H1 (cell line): ENCODE data around the gene FAM171A1. TPM values are rescaled to one million over a fixed set of nuclear protein-coding genes. Genes with fewer than 3 reads are reported as not detected.
"Not testable (repeated sequence)": the region's sequence is repeated elsewhere in the genome, so short reads cannot be mapped to it uniquely, and the experiment has no call there.

Experiments
- CTCF ChIA-PET: fragments of 300-600 bp; sonication (Branson Sonifier 250); formaldehyde crosslinking; loops from one replicate; lab custom pipeline; 2021; ENCODE audit not compliant: partially characterized antibody; lab: Charles Lee
- POLR2A ChIA-PET: fragments of 300-600 bp; sonication (Branson Sonifier 250); formaldehyde crosslinking; loops from one replicate; lab custom pipeline; 2021; ENCODE audit warnings: inconsistent platforms; ENCODE audit not compliant: partially characterized antibody; lab: Charles Lee
- DNase-seq, 2 experiments: peaks; one replicate each; pipeline versions ENCODE4 v3.0.0 to v3.0.0-alpha.2; 2010 to 2022; ENCODE audit warnings: low spot score in 2 of 2, low read depth in 1 of 2, mixed read lengths in 1 of 2
- FAIRE-seq: peaks from 2 replicates; lab custom pipeline; 2011; peaks lifted over from hg19 to GRCh38; lab: Jason Lieb, UNC
- H2AFZ ChIP-seq: 2 replicates; pipeline ENCODE4 v1.8.1; 2012; ENCODE audit warnings: low read length, inconsistent platforms
- H2AK5ac ChIP-seq: 2 replicates; pipeline ENCODE4 v1.6.1; 2013; ENCODE audit warnings: low read depth, low read length
- H2BK120ac ChIP-seq: replicated peaks from 2 replicates; pipeline ENCODE3; 2013; ENCODE audit warnings: low read depth, low read length, inconsistent platforms
- H2BK12ac ChIP-seq: 2 replicates; pipeline ENCODE4 v1.6.1; 2013; ENCODE audit warnings: low read depth, low read length
- H2BK15ac ChIP-seq: 2 replicates; pipeline ENCODE4 v1.6.1; 2013; ENCODE audit warnings: low read length
- H2BK20ac ChIP-seq: 2 replicates; pipeline ENCODE4 v1.6.1; 2013; ENCODE audit warnings: low read length
- H2BK5ac ChIP-seq: 2 replicates; pipeline ENCODE4 v1.6.1; 2013; ENCODE audit warnings: low read depth, low read length
- H3K14ac ChIP-seq: 2 replicates; pipeline ENCODE4 v1.6.1; 2013; ENCODE audit warnings: inconsistent platforms; ENCODE audit not compliant: insufficient read length
- H3K18ac ChIP-seq: 2 replicates; pipeline ENCODE4 v1.6.1; 2013; ENCODE audit warnings: low read length; ENCODE audit errors: extremely low read depth
- H3K23ac ChIP-seq: 2 replicates; pipeline ENCODE4 v1.6.1; 2013; ENCODE audit warnings: inconsistent platforms; ENCODE audit not compliant: insufficient read length
- H3K23me2 ChIP-seq: 2 replicates; pipeline ENCODE4 v1.6.1; 2013; ENCODE audit warnings: low read depth, low read length
- H3K27ac ChIP-seq: 2 replicates; pipeline ENCODE4 v1.6.1; 2011; ENCODE audit warnings: low read depth, low read length, inconsistent platforms
- H3K27me3 ChIP-seq, 4 experiments: replicated peaks in 1 of 4; 1 replicate in 1 of 4; 2 replicates in 3 of 4; pipeline versions ENCODE4 v1.6.1 to v1.8.1; 2011 to 2013; ENCODE audit warnings: low read length in 3 of 4, mild to moderate bottlenecking in 3 of 4, inconsistent platforms in 2 of 4, mixed read lengths in 2 of 4, moderate library complexity in 1 of 4; ENCODE audit not compliant: control insufficient read depth in 3 of 4, insufficient read depth in 3 of 4; ENCODE audit errors: extremely low read depth in 1 of 4
- H3K36me3 ChIP-seq, 4 experiments: 2 replicates each; pipeline versions ENCODE4 v1.6.1 to v1.8.1; 2011 to 2013; ENCODE audit warnings: mild to moderate bottlenecking in 4 of 4, low read length in 3 of 4, moderate library complexity in 2 of 4, control low read depth in 1 of 4, inconsistent platforms in 1 of 4; ENCODE audit not compliant: insufficient read depth in 4 of 4, control insufficient read depth in 2 of 4
- H3K4ac ChIP-seq: replicated peaks from 2 replicates; pipeline ENCODE3; 2013; ENCODE audit warnings: low read length, low read depth, mixed read lengths, inconsistent platforms; ENCODE audit not compliant: insufficient read length
- H3K4me1 ChIP-seq, 4 experiments: replicated peaks in 1 of 4; 1 replicate in 1 of 4; 2 replicates in 3 of 4; pipeline versions ENCODE4 v1.6.1 to v1.8.1; 2011 to 2013; ENCODE audit warnings: low read length in 3 of 4, inconsistent platforms in 2 of 4, mixed read lengths in 1 of 4; ENCODE audit not compliant: insufficient read depth in 4 of 4, control insufficient read depth in 3 of 4
- H3K4me2 ChIP-seq, 2 experiments: 2 replicates each; pipeline versions ENCODE4 v1.6.1 to v1.8.1; 2011 to 2013; ENCODE audit warnings: low read depth in 2 of 2, low read length in 2 of 2, control low read depth in 1 of 2, inconsistent platforms in 1 of 2, mild to moderate bottlenecking in 1 of 2; ENCODE audit not compliant: insufficient read depth in 1 of 2
- H3K4me3 ChIP-seq, 4 experiments: fragments of 200-600, 300-600 bp in 1 of 4; sonication (generic), shearing (Covaris generic), sonication (Bioruptor Twin) in 1 of 4; 2 replicates each; pipeline versions ENCODE4 v1.5.1 to v1.8.1; 2011 to 2016; ENCODE audit warnings: low read length in 4 of 4, low read depth in 3 of 4, control low read depth in 2 of 4, inconsistent platforms in 2 of 4, mild to moderate bottlenecking in 2 of 4, mixed read lengths in 1 of 4, moderate library complexity in 1 of 4; ENCODE audit not compliant: insufficient read depth in 2 of 4; ENCODE audit errors: extremely low read depth in 1 of 4
- H3K56ac ChIP-seq: replicated peaks from 2 replicates; pipeline ENCODE3; 2013; ENCODE audit warnings: low read depth, mild to moderate bottlenecking, mixed read lengths, low read length, inconsistent platforms; ENCODE audit not compliant: insufficient read length
- H3K79me1 ChIP-seq: 2 replicates; pipeline ENCODE4 v1.6.1; 2013; ENCODE audit warnings: low read depth, low read length, control low read depth
- H3K79me2 ChIP-seq, 2 experiments: 2 replicates each; pipeline versions ENCODE4 v1.6.1 to v1.8.1; 2012 to 2013; ENCODE audit warnings: low read length in 2 of 2, mild to moderate bottlenecking in 2 of 2, inconsistent platforms in 1 of 2; ENCODE audit not compliant: insufficient read depth in 2 of 2, control insufficient read depth in 1 of 2
- H3K9ac ChIP-seq, 4 experiments: replicated peaks in 1 of 4; 1 replicate in 1 of 4; 2 replicates in 3 of 4; pipeline versions ENCODE4 v1.6.1 to v1.8.1; 2011 to 2013; ENCODE audit warnings: low read depth in 3 of 4, low read length in 3 of 4, control low read depth in 2 of 4, mild to moderate bottlenecking in 2 of 4, moderate library complexity in 2 of 4, inconsistent platforms in 1 of 4; ENCODE audit errors: extremely low read depth in 1 of 4
- H3K9me3 ChIP-seq, 2 experiments: 2 replicates each; pipeline versions ENCODE4 v1.6.1 to v1.8.1; 2012 to 2013; ENCODE audit warnings: mild to moderate bottlenecking in 2 of 2, moderate library complexity in 2 of 2, control low read depth in 1 of 2, inconsistent platforms in 1 of 2, low read depth in 1 of 2, low read length in 1 of 2, mixed read lengths in 1 of 2; ENCODE audit not compliant: insufficient read depth in 2 of 2
- H4K20me1 ChIP-seq, 2 experiments: replicated peaks in 1 of 2; 2 replicates each; pipeline versions ENCODE3 to v1.8.1; 2011 to 2013; ENCODE audit warnings: inconsistent platforms in 2 of 2, low read length in 2 of 2, mild to moderate bottlenecking in 1 of 2; ENCODE audit not compliant: insufficient read depth in 2 of 2, control insufficient read depth in 1 of 2
- H4K5ac ChIP-seq: 2 replicates; pipeline ENCODE4 v1.6.1; 2013; ENCODE audit warnings: low read length, low read depth, mixed read lengths, inconsistent platforms; ENCODE audit not compliant: insufficient read length
- H4K8ac ChIP-seq: 2 replicates; pipeline ENCODE4 v1.8.0; 2013; ENCODE audit warnings: mild to moderate bottlenecking, moderate library complexity, low read length, inconsistent platforms; ENCODE audit not compliant: insufficient read depth; ENCODE audit errors: extremely low read depth
- H4K91ac ChIP-seq: replicated peaks from 2 replicates; pipeline ENCODE3; 2013; ENCODE audit warnings: low read length, mixed read lengths, inconsistent platforms; ENCODE audit not compliant: insufficient read length
- WGBS, 2 experiments: shearing (Covaris generic) in 1 of 2; methylation state at CpG; one replicate each; pipeline versions ENCODE4 v1.1.6 to v1.1.7; 2013 to 2015; ENCODE audit warnings: low lambda C conversion rate in 2 of 2, mixed read lengths in 2 of 2, inconsistent platforms in 1 of 2, low coverage in 1 of 2, missing lambda C conversion rate in 1 of 2; ENCODE audit not compliant: insufficient replicate concordance in 2 of 2, insufficient coverage in 1 of 2, insufficient read length in 1 of 2; ENCODE audit errors: extremely low coverage in 1 of 2, missing lambda C conversion rate in 1 of 2; 5-methylcytosine and 5-hydroxymethylcytosine counted together
- polyA plus RNA-seq, 7 experiments: library from polyadenylated mRNA; depleted of rRNA in 3 of 7; stranded (reverse) in 5 of 7; unstranded in 2 of 7; fragments of >200 nt in 5 of 7; fragments of 200-250 nt in 2 of 7; gene quantifications; 1 replicate in 5 of 7; 2 replicates in 1 of 7; 4 replicates in 1 of 7; pipeline versions ENCODE4 v1.2.1 to v1.2.3, GENCODE V29; 2011 to 2013; ENCODE audit warnings: missing spikeins in 2 of 7, mixed read lengths in 2 of 7
- total RNA-seq: library from RNA; stranded (reverse); fragmentation: NEBNext Ultra II Directional; extraction: Animal tissue kit (Norgen Biotek cat#: 25700); gene quantifications from 2 replicates; pipeline ENCODE4 v1.2.1, GENCODE V29; 2021

Gene FAM171A1
- total and polyA plus RNA-seq, 2 of the 8 experiments (the other 6 are each of a cell fraction or from before 2014, with no cell fraction given), result 26.6 to 42.1 TPM

- CTCF ChIA-PET, result interaction anchor here (0.7 to 0.8 kb wide), 2 partner anchors 9 to 1075 kb away, joined by 3 read pairs; no protein-coding TSS in a partner anchor
- H2BK120ac ChIP-seq, H3K79me2 ChIP-seq, H3K4me1 ChIP-seq, H3K4ac ChIP-seq, FAIRE-seq, H3K27ac ChIP-seq, H3K9ac ChIP-seq, H2BK15ac ChIP-seq, H4K91ac ChIP-seq, H3K36me3 ChIP-seq, POLR2A ChIA-PET, H2AFZ ChIP-seq, H3K27me3 ChIP-seq, H4K20me1 ChIP-seq, H3K18ac ChIP-seq, H2BK5ac ChIP-seq, H4K8ac ChIP-seq, H3K56ac ChIP-seq, H2BK20ac ChIP-seq, DNase-seq, H4K5ac ChIP-seq, H2BK12ac ChIP-seq, H3K9me3 ChIP-seq, H3K79me1 ChIP-seq, H3K23me2 ChIP-seq, H3K14ac ChIP-seq, H3K4me2 ChIP-seq, H2AK5ac ChIP-seq, H3K4me3 ChIP-seq, H3K23ac ChIP-seq: not testable (repeated sequence)
- 86 to 100% methylated on average over 2 to 7 of the region's 7 CpGs for WGBS, 2 experiments
Observed at GRCh38 chr10:15388172-15388571, 17.1 kb upstream of the FAM171A1 start.
